Measurements from ENCODE around the gene RBMS3. TPM values are rescaled to one million over a fixed set of nuclear protein-coding genes. Genes with fewer than 3 reads are reported as not detected.

RBMS3 gene
- total RNA-seq, 1 experiment from 2014 or later, result 8.7 TPM

GRCh38 chr3:29870136-29870535 is 589.3 kb downstream of the RBMS3 start (continued):
- TF ChIP-seq HMGXB4 (CRISPR knock-in tag; IDR thresholded peaks at IDR 0.05), result no peak

GRCh38 chr3:29871087-29871486 is 590.2 kb downstream of the RBMS3 start:
- no peaks in the 10 kb centered on the region for H3K27me3 Mint-ChIP-seq (ENCODE audit: low read depth)
- no peaks in the 10 kb centered on the region for H3K36me3 Mint-ChIP-seq
- TF ChIP-seq JUN (CRISPR knock-in tag; IDR thresholded peaks at IDR 0.05) (no peak), USF2 (CRISPR knock-in tag; IDR thresholded peaks at IDR 0.05) (no peak), NR2C2 (CRISPR knock-in tag; IDR thresholded peaks at IDR 0.05) (no peak), ZNF219 (CRISPR knock-in tag; IDR thresholded peaks at IDR 0.05; ENCODE audit: borderline replicate concordance) (no peak), PRRX2 (CRISPR knock-in tag; IDR thresholded peaks at IDR 0.05) (no peak)
- DNase-seq (ENCODE audit: low spot score) (no peak), ATAC-seq (peak; percentile 51)
- ChIA-PET CTCF (no interaction called here), POLR2A (no interaction called here)
- H3K27ac Mint-ChIP-seq, result no peak overlapping the region
- no peak overlapping the region for H3K4me3 Mint-ChIP-seq
- H3K9me3 Mint-ChIP-seq, result peaks cover 3% of the 10 kb centered on the region; the same call in 1 of the 2 replicates
- H3K4me1 Mint-ChIP-seq, result peaks cover 18% of the 10 kb centered on the region

- POLR2A ChIA-PET, result no interaction called here
- ATAC-seq, result peak; percentile 91
- Mint-ChIP-seq H3K36me3 (no peaks in the 10 kb centered on the region), H3K27ac (no peak overlapping the region), H3K4me3 (no peak overlapping the region), H3K9me3 (no peaks in the 10 kb centered on the region), H3K4me1 (peaks cover 2% of the 10 kb centered on the region; the same call in 1 of the 2 replicates), H3K27me3 (ENCODE audit: low read depth) (no peaks in the 10 kb centered on the region)
- CTCF ChIA-PET, result interaction anchor here (0.7 to 1.2 kb wide), 5 partner anchors 11 to 965 kb away, joined by 3 to 8 read pairs (median 3); no protein-coding TSS in a partner anchor
- no peak for DNase-seq (ENCODE audit: low spot score)
- TF ChIP-seq ZBTB43 (CRISPR knock-in tag; IDR thresholded peaks at IDR 0.05), result no peak
- TF ChIP-seq ZNF138 (CRISPR knock-in tag; conservative IDR thresholded peaks at IDR 0.05), result no peak
- TF ChIP-seq KAT7 (CRISPR knock-in tag; IDR thresholded peaks at IDR 0.05; ENCODE audit: borderline replicate concordance), result no peak
- no peak for TF ChIP-seq ZNF219 (CRISPR knock-in tag; IDR thresholded peaks at IDR 0.05; ENCODE audit: borderline replicate concordance)
- TF ChIP-seq FOXP1 (CRISPR knock-in tag; IDR thresholded peaks at IDR 0.05; ENCODE audit: borderline replicate concordance), result no peak
- TF ChIP-seq AR (CRISPR knock-in tag; IDR thresholded peaks at IDR 0.05), result no peak
- TF ChIP-seq SP1 (CRISPR knock-in tag; conservative IDR thresholded peaks at IDR 0.05), result no peak
- no peak for TF ChIP-seq RELA (CRISPR knock-in tag; IDR thresholded peaks at IDR 0.05; ENCODE audit: borderline replicate concordance)
- TF ChIP-seq ZNF263 (CRISPR knock-in tag; IDR thresholded peaks at IDR 0.05; ENCODE audit: low read depth), result no peak
- TF ChIP-seq ATF3 (CRISPR knock-in tag; conservative IDR thresholded peaks at IDR 0.05), result no peak
These were observed 599.9 kb downstream of the RBMS3 start for GRCh38 chr3:29880809-29881208.

All from WTC11 (cell line).